ENCODE results near the gene IL12RB2. TPM values are rescaled to one million over a fixed set of nuclear protein-coding genes. Genes with fewer than 3 reads are reported as not detected.

IL12RB2 gene
- total RNA-seq, 1 donor from 2014 or later = not detected

GRCh38 chr1:67348586-67349252, 41.0 kb downstream of the IL12RB2 start:
- intact Hi-C loops (cut with DNase I) = no loop called here
- Histone ChIP-seq H3K4me1 (no peaks in the 10 kb centered on the region), H3K9me3 (no peaks in the 10 kb centered on the region), H3K4me3 (no peak overlapping the region), H3K36me3 (no peaks in the 10 kb centered on the region), H3K27me3 (no peaks in the 10 kb centered on the region), H3K27ac (no peak overlapping the region)
- no peak for DNase-seq (ENCODE audit: low spot score in 2 of 2)
- TF ChIP-seq CTCF (IDR thresholded peaks at IDR 0.05) = no peak

DNA sequence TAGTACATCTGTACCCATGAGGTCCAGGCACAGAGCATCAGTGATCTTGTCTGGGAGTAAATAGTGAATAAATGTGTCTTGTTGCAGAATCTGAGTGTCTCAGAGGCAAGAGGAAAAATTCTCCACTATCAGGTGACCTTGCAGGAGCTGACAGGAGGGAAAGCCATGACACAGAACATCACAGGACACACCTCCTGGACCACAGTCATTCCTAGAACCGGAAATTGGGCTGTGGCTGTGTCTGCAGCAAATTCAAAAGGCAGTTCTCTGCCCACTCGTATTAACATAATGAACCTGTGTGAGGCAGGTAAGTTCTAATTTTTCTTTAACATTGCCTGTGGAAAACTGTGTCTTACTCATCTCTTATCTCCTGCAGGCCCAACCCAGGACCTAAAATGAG, 43.1 kb downstream of the IL12RB2 start:
- intact Hi-C loops (cut with DNase I) = no loop called here
- no peak overlapping the region for H3K4me3 ChIP-seq
- TF ChIP-seq CTCF (IDR thresholded peaks at IDR 0.05) = no peak
- no peak for DNase-seq (ENCODE audit: low spot score in 2 of 2)
- H3K4me1 ChIP-seq = no peaks in the 10 kb centered on the region
- no peaks in the 10 kb centered on the region for H3K36me3 ChIP-seq
- no peaks in the 10 kb centered on the region for H3K9me3 ChIP-seq
- H3K27me3 ChIP-seq = no peaks in the 10 kb centered on the region
- H3K27ac ChIP-seq = no peak overlapping the region

DNA sequence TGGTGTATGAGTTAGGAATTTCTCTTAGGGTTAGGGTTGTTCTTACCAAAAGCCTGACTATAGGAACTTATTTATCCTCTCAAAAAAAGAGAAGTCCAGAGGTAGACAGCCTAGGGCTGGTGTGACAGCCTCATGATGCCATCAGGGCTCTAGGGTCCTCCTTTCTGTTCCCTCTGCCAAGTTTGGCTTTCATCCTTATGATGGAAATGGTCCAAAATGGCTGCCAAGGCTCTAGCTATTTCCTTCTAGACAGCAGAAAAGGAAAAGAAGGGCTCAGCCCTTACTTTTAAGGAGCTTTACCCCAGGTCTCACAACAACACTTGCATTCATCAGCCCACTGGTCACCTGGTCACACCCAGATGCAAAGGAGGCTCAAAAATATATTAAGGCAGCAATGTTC, 44.5 kb downstream of the IL12RB2 start:
- Histone ChIP-seq H3K36me3 (no peaks in the 10 kb centered on the region), H3K27ac (no peak overlapping the region), H3K4me1 (no peaks in the 10 kb centered on the region), H3K4me3 (no peak overlapping the region), H3K27me3 (no peaks in the 10 kb centered on the region), H3K9me3 (no peaks in the 10 kb centered on the region)
- intact Hi-C loops (cut with DNase I) = no loop called here
- no peak for TF ChIP-seq CTCF (IDR thresholded peaks at IDR 0.05)
- no peak for DNase-seq (ENCODE audit: low spot score in 2 of 2)

DNA sequence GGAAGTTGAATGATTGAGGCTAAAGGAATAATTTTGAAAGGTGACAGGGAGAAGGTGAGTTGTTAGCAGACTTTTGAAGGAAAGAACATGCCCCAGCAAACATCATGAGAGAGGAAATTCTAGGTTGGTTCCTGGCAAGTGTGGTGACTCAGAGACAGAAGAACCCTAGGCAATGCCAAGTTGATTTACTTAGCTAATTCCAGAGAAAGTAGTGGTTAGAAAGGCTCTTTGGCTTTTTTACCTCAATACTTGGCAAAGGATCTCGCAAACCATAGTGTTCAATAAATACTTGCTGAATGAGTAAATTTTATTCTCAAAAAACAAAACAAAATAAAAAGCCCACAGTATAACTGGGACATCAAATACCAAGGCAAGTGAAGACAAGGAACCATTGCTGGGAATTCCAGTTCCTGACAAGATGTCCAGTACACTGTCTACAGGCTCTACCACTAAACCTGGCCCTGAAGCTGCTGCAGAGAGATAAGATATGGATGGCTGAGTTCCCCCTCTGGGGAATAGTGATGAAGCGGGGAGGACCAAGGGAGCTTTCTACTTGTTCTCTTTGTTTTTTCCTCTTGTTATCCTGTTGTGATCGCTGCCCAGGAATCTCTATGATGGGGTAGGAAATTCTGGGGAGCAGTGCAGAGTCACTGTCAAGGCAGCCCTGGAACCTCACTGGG, 48.2 kb downstream of the IL12RB2 start:
- intact Hi-C loops (cut with DNase I) = no loop called here
- no peaks in the 10 kb centered on the region for H3K4me1 ChIP-seq
- no peaks in the 10 kb centered on the region for H3K9me3 ChIP-seq
- no peaks in the 10 kb centered on the region for H3K27me3 ChIP-seq
- no peak for DNase-seq (ENCODE audit: low spot score in 2 of 2)
- H3K27ac ChIP-seq = no peak overlapping the region
- no peaks in the 10 kb centered on the region for H3K36me3 ChIP-seq
- no peak for TF ChIP-seq CTCF (IDR thresholded peaks at IDR 0.05)
- no peak overlapping the region for H3K4me3 ChIP-seq

DNA sequence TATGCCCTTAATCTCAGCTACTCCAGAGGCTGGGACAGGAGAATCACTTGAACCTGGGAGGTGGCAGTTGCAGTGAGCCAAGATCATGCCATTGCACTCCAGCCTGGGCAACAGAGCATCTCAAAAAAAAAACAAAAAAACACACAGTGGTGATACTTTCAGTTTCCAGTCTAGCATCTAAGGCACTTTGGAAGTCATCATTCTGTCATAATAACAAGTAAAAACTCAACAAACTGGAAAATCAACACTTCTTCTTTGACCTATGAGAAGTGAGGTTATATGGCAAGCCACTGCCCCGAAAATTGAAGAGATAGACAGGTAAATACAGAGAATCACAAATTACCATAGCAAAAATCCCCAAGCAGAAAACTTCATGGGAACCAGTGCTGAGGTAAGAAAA, 51.9 kb downstream of the IL12RB2 start:
- Histone ChIP-seq H3K9me3 (no peaks in the 10 kb centered on the region), H3K27ac (no peak overlapping the region), H3K4me1 (no peaks in the 10 kb centered on the region), H3K4me3 (no peak overlapping the region), H3K27me3 (no peaks in the 10 kb centered on the region), H3K36me3 (no peaks in the 10 kb centered on the region)
- TF ChIP-seq CTCF (IDR thresholded peaks at IDR 0.05) = no peak
- no peak for DNase-seq (ENCODE audit: low spot score in 2 of 2)
- intact Hi-C loops (cut with DNase I) = no loop called here
